Liver (tissue), 9 donors: ENCODE data around the gene LOXHD1. TPM values are rescaled to one million over a fixed set of nuclear protein-coding genes. Genes with fewer than 3 reads are reported as not detected.

Experiments
- DNase-seq: peaks from one replicate; pipeline ENCODE4 v3.0.0-alpha.2; 2017; ENCODE audit warnings: low spot score
- H3K27ac ChIP-seq, 2 donors: one replicate each; pipeline ENCODE4 v1.7.0; 2013; ENCODE audit warnings: inconsistent platforms in 2 of 2, low read length in 2 of 2, control low read depth in 1 of 2, low read depth in 1 of 2, mild to moderate bottlenecking in 1 of 2
- H3K27me3 ChIP-seq, 4 donors: one replicate each; pipeline versions ENCODE4 v1.6.1 to v1.7.0; 2013; ENCODE audit warnings: low read length in 3 of 4, inconsistent platforms in 1 of 4, mild to moderate bottlenecking in 1 of 4, moderate library complexity in 1 of 4; ENCODE audit not compliant: control insufficient read depth in 4 of 4, insufficient read depth in 4 of 4
- H3K36me3 ChIP-seq, 4 donors: one replicate each; pipeline versions ENCODE4 v1.6.1 to v1.7.0; 2013; ENCODE audit warnings: low read length in 3 of 4, mild to moderate bottlenecking in 3 of 4, low read depth in 1 of 4, moderate library complexity in 1 of 4; ENCODE audit not compliant: control insufficient read depth in 4 of 4, insufficient read depth in 3 of 4
- H3K4me1 ChIP-seq, 4 donors: one replicate each; pipeline versions ENCODE4 v1.6.1 to v1.7.0; 2013; ENCODE audit warnings: low read length in 3 of 4, mild to moderate bottlenecking in 3 of 4, moderate library complexity in 1 of 4; ENCODE audit not compliant: control insufficient read depth in 4 of 4, insufficient read depth in 4 of 4
- H3K4me3 ChIP-seq, 3 donors: one replicate each; pipeline versions ENCODE4 v1.6.1 to v1.7.0; 2013; ENCODE audit warnings: low read length in 3 of 3, control low read depth in 1 of 3, low read depth in 1 of 3, mild to moderate bottlenecking in 1 of 3
- H3K9ac ChIP-seq, 2 donors: one replicate each; pipeline ENCODE4 v1.7.0; 2013; ENCODE audit warnings: low read length in 2 of 2, mild to moderate bottlenecking in 2 of 2, moderate library complexity in 2 of 2, control low read depth in 1 of 2, low read depth in 1 of 2
- H3K9me3 ChIP-seq, 4 donors: one replicate each; pipeline versions ENCODE4 v1.6.1 to v1.7.0; 2013; ENCODE audit warnings: low read length in 3 of 4; ENCODE audit not compliant: control insufficient read depth in 4 of 4
- EGR1 ChIP-seq, 2 donors: IDR thresholded peaks; 2 replicates each; pipeline ENCODE4 v1.6.1; 2016 to 2018; ENCODE audit warnings: antibody characterized with exemption in 2 of 2, low read depth in 2 of 2
- FOXA2 ChIP-seq: IDR thresholded peaks from 2 replicates; pipeline ENCODE4 v1.6.1; 2016; ENCODE audit warnings: antibody characterized with exemption
- GABPA ChIP-seq, 2 donors: IDR thresholded peaks in 1 of 2; conservative IDR thresholded peaks in 1 of 2; 2 replicates each; pipeline ENCODE4 v1.6.1; 2016; ENCODE audit warnings: antibody characterized with exemption in 2 of 2, mild to moderate bottlenecking in 1 of 2, moderate library complexity in 1 of 2
- HNF4G ChIP-seq: IDR thresholded peaks from 2 replicates; pipeline ENCODE4 v1.6.1; 2016; ENCODE audit warnings: antibody characterized with exemption
- NR2F2 ChIP-seq: IDR thresholded peaks from 2 replicates; pipeline ENCODE4 v1.6.1; 2016; ENCODE audit warnings: antibody characterized with exemption
- RXRA ChIP-seq, 2 donors: IDR thresholded peaks; 2 replicates each; pipeline ENCODE4 v1.6.1; 2017 to 2018; ENCODE audit warnings: antibody characterized with exemption in 2 of 2, mild to moderate bottlenecking in 1 of 2
- TAF1 ChIP-seq: conservative IDR thresholded peaks from 2 replicates; pipeline ENCODE4 v1.6.1; 2016; ENCODE audit warnings: antibody characterized with exemption, mild to moderate bottlenecking
- YY1 ChIP-seq: IDR thresholded peaks from 2 replicates; pipeline ENCODE4 v1.6.1; 2016; ENCODE audit warnings: antibody characterized with exemption, mild to moderate bottlenecking
- WGBS: extraction: QIAGEN DNeasy Blood & Tissue Kit; methylation state at CpG from one replicate; pipeline ENCODE4 v1.1.7; 2013; 5-methylcytosine and 5-hydroxymethylcytosine counted together
- polyA plus RNA-seq, 2 donors: library from polyadenylated mRNA; stranded (reverse) in 1 of 2; unstranded in 1 of 2; fragments of 200-250 nt in 1 of 2; fragments of >200 nt in 1 of 2; fragmentation: Nextera tagmentation in 1 of 2; extraction: Ambion mirVana in 1 of 2; gene quantifications; one replicate each; pipeline versions ENCODE4 v1.2.1 to v1.2.3, GENCODE V29; 2013 to 2015
- total RNA-seq, 2 donors: library from RNA; depleted of rRNA; stranded (reverse); fragments of >200 nt; gene quantifications; one replicate each; pipeline ENCODE4 v1.2.3, GENCODE V29; 2014
- TF ChIP-seq, protein P1 (sequence below): IDR thresholded peaks from 2 replicates; pipeline ENCODE4 v1.6.1; 2016; ENCODE audit warnings: antibody characterized with exemption
- TF ChIP-seq, protein P2 (sequence below): IDR thresholded peaks from 2 replicates; pipeline ENCODE4 v1.6.1; 2016; ENCODE audit warnings: antibody characterized with exemption
- TF ChIP-seq, protein P3 (sequence below): IDR thresholded peaks from 2 replicates; pipeline ENCODE4 v1.6.1; 2016; ENCODE audit warnings: antibody characterized with exemption, mild to moderate bottlenecking
- donor health status: healthy.
- donor health status: healthy.
- donor health status: healthy.
- donor health status: healthy.
- donor health status: healthy.

The LOXHD1 gene
- total and polyA plus RNA-seq, 4 donors, result 0.09 to 0.25 TPM; not detected in 2

DNA sequence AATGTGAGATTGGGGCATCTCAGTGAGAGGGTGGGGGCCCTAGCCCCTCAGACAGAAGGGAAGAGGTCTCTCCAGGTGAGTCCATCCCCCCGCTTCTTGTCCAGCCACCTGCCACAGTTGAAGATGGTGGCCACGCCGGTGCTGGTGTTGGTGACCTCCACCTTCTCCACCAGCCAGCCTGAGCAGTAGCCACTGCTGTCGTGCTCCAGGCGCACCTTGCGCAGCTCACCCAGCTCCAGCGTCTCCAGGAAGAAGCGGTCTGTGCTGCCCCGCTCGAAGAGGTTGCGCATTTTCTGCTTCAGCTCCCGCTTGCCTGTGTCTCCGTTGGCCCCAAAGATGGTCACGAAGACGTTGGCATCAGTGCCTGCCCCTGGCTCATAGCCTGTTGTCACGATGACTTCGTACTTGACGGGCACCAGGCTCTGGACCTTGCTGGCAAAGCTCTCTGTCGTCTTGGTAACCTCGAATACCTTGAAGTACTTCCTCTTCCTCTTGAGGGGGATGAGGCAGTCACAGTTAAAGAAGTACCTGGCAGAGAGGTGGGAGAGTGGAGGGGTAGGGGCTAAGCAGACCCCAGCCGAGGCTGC, 179.5 kb downstream of the LOXHD1 start:
- no peak overlapping the region for H3K4me3 ChIP-seq
- H3K9ac ChIP-seq, result no peak overlapping the region
- 80% methylated on average over 21 of the region's 21 CpGs for WGBS
- no peak for DNase-seq
- H3K27me3 ChIP-seq, result no peaks in the 10 kb centered on the region
- peaks cover 0 to 2% (median 0%) of the 10 kb centered on the region in 4 donors for H3K9me3 ChIP-seq
- H3K4me1 ChIP-seq, result no peaks in the 10 kb centered on the region
- H3K27ac ChIP-seq, result no peak overlapping the region
- no peaks in the 10 kb centered on the region for H3K36me3 ChIP-seq
- TF ChIP-seq FOXA2, result no peak
- TF ChIP-seq, protein P1, sequence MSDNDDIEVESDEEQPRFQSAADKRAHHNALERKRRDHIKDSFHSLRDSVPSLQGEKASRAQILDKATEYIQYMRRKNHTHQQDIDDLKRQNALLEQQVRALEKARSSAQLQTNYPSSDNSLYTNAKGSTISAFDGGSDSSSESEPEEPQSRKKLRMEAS, result no peak

DNA sequence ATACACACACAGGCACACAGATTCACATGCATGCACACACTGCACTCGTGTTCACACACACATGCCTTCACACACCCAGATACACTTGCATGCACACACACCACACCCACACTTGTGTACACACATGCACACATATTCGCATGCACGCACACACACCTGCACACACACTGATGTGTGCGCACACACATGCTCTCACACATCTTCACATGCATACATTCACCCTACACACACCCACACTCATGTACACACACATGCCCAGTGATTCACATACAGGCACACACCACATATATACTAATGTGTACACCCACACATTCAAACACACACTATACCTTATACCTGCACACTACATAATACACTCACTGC, 181.6 kb downstream of the LOXHD1 start:
- 94% methylated on average over 4 of the region's 4 CpGs for WGBS
- DNase-seq, result no peak
- Histone ChIP-seq H3K4me1 (no peaks in the 10 kb centered on the region), H3K36me3 (no peaks in the 10 kb centered on the region), H3K4me3 (no peak overlapping the region), H3K27ac (no peak overlapping the region), H3K9me3 (no peaks in the 10 kb centered on the region), H3K27me3 (no peaks in the 10 kb centered on the region), H3K9ac (no peak overlapping the region)
- no peak for TF ChIP-seq HNF4G
- TF ChIP-seq EGR1 (IDR thresholded peaks at IDR 0.05; ENCODE audit: low read depth in 2 of 2), result no peak
- TF ChIP-seq, protein P2, sequence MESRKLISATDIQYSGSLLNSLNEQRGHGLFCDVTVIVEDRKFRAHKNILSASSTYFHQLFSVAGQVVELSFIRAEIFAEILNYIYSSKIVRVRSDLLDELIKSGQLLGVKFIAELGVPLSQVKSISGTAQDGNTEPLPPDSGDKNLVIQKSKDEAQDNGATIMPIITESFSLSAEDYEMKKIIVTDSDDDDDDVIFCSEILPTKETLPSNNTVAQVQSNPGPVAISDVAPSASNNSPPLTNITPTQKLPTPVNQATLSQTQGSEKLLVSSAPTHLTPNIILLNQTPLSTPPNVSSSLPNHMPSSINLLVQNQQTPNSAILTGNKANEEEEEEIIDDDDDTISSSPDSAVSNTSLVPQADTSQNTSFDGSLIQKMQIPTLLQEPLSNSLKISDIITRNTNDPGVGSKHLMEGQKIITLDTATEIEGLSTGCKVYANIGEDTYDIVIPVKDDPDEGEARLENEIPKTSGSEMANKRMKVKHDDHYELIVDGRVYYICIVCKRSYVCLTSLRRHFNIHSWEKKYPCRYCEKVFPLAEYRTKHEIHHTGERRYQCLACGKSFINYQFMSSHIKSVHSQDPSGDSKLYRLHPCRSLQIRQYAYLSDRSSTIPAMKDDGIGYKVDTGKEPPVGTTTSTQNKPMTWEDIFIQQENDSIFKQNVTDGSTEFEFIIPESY, result no peak
- TF ChIP-seq YY1, result no peak
- no peak for TF ChIP-seq TAF1
- TF ChIP-seq FOXA2, result no peak
- TF ChIP-seq RXRA (IDR thresholded peaks at IDR 0.05), result no peak
- TF ChIP-seq NR2F2, result no peak

DNA sequence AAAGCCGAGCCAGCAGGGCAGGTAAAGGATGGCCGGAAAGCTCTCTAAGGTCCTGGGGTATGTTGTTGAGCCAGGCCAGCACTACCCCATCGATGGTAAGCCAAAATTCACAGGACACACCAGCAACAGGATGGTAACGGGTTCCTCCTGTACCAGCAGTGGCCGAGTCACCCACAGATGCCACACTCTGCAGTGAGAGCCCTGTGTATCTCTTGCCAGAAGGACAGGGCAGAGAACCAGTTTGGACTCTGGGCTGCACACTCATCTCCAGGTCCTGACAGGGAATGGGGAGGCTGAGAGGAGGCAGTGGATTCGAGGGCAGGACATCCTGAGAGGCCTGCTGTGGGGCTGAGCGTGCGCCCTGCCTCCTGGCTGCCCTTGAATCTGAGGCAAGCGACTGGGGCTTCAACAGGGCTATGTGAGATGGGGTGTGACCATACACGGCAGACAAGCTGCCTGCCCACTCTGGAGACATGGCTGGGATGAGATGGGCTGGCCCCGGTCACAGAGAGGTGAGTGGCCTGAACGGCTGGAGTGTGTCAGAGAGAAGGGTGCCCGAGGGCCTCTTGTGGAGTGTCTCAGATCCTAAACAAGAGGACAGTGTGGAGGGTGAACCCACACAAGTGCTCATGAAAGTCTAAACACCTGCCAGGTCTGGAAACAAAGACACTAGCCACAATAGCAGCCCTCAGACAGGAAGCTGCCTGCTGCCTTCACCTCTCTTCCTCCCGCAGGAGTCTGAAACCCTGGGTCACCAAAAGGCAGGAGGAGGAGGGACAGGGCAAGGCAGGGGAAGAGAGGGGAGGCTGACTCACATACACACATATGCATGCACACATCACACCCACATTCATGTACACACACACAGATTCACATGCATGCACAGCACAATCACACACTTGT, 182.3 kb downstream of the LOXHD1 start:
- Histone ChIP-seq H3K27me3 (no peaks in the 10 kb centered on the region), H3K9me3 (no peaks in the 10 kb centered on the region), H3K4me3 (no peak overlapping the region), H3K36me3 (no peaks in the 10 kb centered on the region), H3K27ac (no peak overlapping the region), H3K9ac (no peak overlapping the region), H3K4me1 (no peaks in the 10 kb centered on the region)
- WGBS, result 78% methylated on average over 14 of the region's 14 CpGs
- no peak for DNase-seq
- no peak for TF ChIP-seq GABPA (IDR thresholded peaks at IDR 0.05 in 1 of 2, conservative IDR thresholded peaks at IDR 0.05 in 1 of 2)
- TF ChIP-seq, protein P3, sequence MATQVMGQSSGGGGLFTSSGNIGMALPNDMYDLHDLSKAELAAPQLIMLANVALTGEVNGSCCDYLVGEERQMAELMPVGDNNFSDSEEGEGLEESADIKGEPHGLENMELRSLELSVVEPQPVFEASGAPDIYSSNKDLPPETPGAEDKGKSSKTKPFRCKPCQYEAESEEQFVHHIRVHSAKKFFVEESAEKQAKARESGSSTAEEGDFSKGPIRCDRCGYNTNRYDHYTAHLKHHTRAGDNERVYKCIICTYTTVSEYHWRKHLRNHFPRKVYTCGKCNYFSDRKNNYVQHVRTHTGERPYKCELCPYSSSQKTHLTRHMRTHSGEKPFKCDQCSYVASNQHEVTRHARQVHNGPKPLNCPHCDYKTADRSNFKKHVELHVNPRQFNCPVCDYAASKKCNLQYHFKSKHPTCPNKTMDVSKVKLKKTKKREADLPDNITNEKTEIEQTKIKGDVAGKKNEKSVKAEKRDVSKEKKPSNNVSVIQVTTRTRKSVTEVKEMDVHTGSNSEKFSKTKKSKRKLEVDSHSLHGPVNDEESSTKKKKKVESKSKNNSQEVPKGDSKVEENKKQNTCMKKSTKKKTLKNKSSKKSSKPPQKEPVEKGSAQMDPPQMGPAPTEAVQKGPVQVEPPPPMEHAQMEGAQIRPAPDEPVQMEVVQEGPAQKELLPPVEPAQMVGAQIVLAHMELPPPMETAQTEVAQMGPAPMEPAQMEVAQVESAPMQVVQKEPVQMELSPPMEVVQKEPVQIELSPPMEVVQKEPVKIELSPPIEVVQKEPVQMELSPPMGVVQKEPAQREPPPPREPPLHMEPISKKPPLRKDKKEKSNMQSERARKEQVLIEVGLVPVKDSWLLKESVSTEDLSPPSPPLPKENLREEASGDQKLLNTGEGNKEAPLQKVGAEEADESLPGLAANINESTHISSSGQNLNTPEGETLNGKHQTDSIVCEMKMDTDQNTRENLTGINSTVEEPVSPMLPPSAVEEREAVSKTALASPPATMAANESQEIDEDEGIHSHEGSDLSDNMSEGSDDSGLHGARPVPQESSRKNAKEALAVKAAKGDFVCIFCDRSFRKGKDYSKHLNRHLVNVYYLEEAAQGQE, result no peak
